NOMO-1 treated with DMSO at 0.1 percent for 48 hours (cell line): ENCODE data around the gene PPIL6.
"Not testable (repeated sequence)": the region's sequence is repeated elsewhere in the genome, so short reads cannot be mapped to it uniquely, and the experiment has no call there.

Source experiments
- DNase-seq: peaks from one replicate; lab custom pipeline; 2025; ENCODE audit not compliant: unreplicated experiment; lab: John Stamatoyannopoulos, UW

PPIL6 gene

GRCh38 chr6:109467696-109468095 lies 27.3 kb upstream of the PPIL6 start:
- DNase-seq, result no peak

- DNase-seq, result no peak
Measured at GRCh38 chr6:109466212-109466923, 25.9 kb upstream of the PPIL6 start.

GRCh38 chr6:109465772-109466171 lies 25.3 kb upstream of the PPIL6 start:
- no peak for DNase-seq

- DNase-seq, result no peak
Measured at GRCh38 chr6:109461733-109462526, 21.5 kb upstream of the PPIL6 start.

GRCh38 chr6:109461205-109461604 lies 20.8 kb upstream of the PPIL6 start:
- DNase-seq, result not testable (repeated sequence)

GRCh38 chr6:109460161-109460829 lies 19.9 kb upstream of the PPIL6 start:
- DNase-seq, result no peak

- DNase-seq, result peak; percentile 62
Measured at GRCh38 chr6:109458774-109459531, 18.5 kb upstream of the PPIL6 start.

GRCh38 chr6:109457562-109457996 lies 17.2 kb upstream of the PPIL6 start:
- no peak for DNase-seq

- DNase-seq, result no peak
Measured at GRCh38 chr6:109456710-109457561, 16.5 kb upstream of the PPIL6 start.

- no peak for DNase-seq
Measured at GRCh38 chr6:109456111-109456583, 15.7 kb upstream of the PPIL6 start.

- peak; percentile 75 for DNase-seq
Measured at GRCh38 chr6:109455437-109456110, 15.1 kb upstream of the PPIL6 start, which contains the start of gene MICAL1. Gene MICAL1 (minus strand): TSS chr6:109455772. CDS start chr6:109454196, 1,576 bp downstream.

- peak; percentile 87 for DNase-seq
Measured at GRCh38 chr6:109454496-109455436, 14.3 kb upstream of the PPIL6 start.

- no peak for DNase-seq
Measured at GRCh38 chr6:109453594-109454495, 13.4 kb upstream of the PPIL6 start.

GRCh38 chr6:109453156-109453555 lies 12.7 kb upstream of the PPIL6 start:
- DNase-seq, result no peak

GRCh38 chr6:109452181-109452580 lies 11.8 kb upstream of the PPIL6 start:
- DNase-seq, result no peak

- no peak for DNase-seq
Measured at GRCh38 chr6:109451376-109451775, 10.9 kb upstream of the PPIL6 start.

GRCh38 chr6:109450801-109451200 lies 10.4 kb upstream of the PPIL6 start:
- DNase-seq, result no peak
